Measurements from ENCODE around the gene DLGAP1.

DLGAP1 gene

GRCh38 chr18:3867236-3867635, 587.9 kb downstream of the DLGAP1 start:
- DNase-seq (ENCODE audit: low read depth): no peak

DNA sequence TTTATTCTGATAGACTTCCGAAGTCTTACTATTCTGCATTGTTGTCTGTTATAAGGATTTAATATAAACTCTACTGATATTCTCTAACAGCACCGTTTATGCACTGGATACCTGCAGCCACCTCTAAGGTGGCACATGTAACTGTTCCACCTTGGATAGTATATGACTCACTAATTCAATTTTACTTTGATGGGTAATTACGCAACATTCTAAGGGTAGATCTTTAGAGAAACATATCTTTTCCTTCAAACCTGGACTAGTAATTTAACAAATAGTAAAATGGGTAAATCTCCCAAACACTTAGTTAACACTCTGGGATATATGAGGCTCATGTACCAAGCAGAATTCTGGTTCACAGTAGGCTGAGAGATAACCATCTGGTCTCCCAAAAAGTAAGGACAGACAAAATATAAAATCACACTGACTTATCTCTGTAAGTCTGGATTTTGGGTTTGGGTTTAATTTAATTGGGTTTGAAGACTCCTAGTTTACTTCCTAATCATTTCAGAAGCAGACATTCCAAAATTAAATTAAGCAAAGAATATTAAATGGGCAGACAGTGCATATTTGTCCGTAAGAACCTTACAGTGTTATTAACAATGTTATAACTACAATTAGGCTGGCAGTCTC, 590.3 kb downstream of the DLGAP1 start:
- no peak for DNase-seq (ENCODE audit: low read depth)

- no peak for DNase-seq (ENCODE audit: low read depth)
Observed at GRCh38 chr18:3863593-3863992, 591.5 kb downstream of the DLGAP1 start.

- no peak for DNase-seq (ENCODE audit: low read depth)
Observed at GRCh38 chr18:3863006-3863405, 592.1 kb downstream of the DLGAP1 start.

GRCh38 chr18:3861495-3861894, 593.6 kb downstream of the DLGAP1 start:
- no peak for DNase-seq (ENCODE audit: low read depth)

- no peak for DNase-seq (ENCODE audit: low read depth)
Observed at GRCh38 chr18:3857544-3857943, 597.6 kb downstream of the DLGAP1 start.

GRCh38 chr18:3855966-3856365, 599.1 kb downstream of the DLGAP1 start:
- no peak for DNase-seq (ENCODE audit: low read depth)

DNA sequence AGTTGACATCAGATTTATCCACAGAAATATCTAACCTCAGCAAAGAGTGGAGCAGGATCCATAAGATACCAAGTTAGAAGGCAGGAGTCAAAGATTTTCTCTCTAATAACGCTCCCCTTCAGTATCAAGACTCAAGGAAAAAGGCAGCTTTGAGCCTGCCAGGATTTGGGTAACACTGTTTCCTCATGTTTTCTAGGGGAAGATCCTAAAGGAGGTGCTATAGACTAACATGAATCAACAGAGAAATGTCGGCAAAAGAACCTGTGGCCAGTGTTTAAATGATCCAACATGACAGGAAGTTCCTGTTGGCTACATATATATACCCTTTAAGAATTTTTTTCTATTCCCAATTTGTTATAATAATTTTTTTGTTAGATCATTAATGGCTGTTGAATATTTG, 602.8 kb downstream of the DLGAP1 start:
- no peak for DNase-seq (ENCODE audit: low read depth)

DNA sequence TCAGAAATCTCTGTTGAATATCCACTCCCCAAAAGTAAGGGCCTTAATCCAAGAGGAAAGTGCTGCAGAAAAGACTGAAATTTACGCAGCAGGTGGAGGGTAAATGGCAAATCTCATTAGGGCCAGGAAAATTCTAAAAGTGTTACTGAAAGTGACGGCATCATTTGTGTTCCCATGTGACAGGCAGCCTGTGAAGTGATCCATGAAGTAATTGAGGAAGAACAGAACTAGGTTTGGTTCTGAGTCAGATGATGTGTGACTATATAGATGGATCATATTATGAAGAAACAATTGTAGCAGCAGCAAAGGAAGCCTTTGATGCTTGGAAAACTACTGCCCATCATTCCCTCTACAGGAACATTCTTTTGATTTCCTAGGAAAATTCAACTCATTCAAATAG, 603.9 kb downstream of the DLGAP1 start:
- DNase-seq (ENCODE audit: low read depth): no peak

GRCh38 chr18:3848316-3848715, 606.8 kb downstream of the DLGAP1 start:
- no peak for DNase-seq (ENCODE audit: low read depth)

GRCh38 chr18:3845161-3845560, 609.9 kb downstream of the DLGAP1 start:
- no peak for DNase-seq (ENCODE audit: low read depth)

GRCh38 chr18:3842844-3843243, 612.3 kb downstream of the DLGAP1 start:
- no peak for DNase-seq (ENCODE audit: low read depth)

- DNase-seq (ENCODE audit: low read depth): no peak
Observed at GRCh38 chr18:3840766-3841165, 614.3 kb downstream of the DLGAP1 start.

DNA sequence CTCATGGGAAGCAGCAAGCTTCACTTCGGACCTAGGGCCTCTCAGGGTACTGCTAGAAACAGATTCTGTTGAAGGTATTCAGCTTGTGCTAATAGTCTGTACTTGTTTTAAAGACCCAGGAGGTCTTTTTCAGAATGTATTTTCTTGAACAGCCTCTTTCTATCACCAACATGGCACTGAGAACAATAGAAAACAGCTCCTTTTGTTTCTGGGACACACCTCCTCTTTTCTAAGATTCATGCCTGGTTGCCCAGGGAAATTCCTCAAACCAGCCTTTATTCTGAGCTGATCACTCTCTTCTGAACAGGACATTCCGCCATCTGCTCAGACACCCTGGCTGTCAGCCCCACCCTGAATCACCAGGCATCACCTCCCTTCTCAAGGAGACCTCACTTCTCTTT, 615.5 kb downstream of the DLGAP1 start:
- DNase-seq (ENCODE audit: low read depth): no peak

GRCh38 chr18:3836483-3837335, 618.4 kb downstream of the DLGAP1 start:
- DNase-seq (ENCODE audit: low read depth): no peak

- DNase-seq (ENCODE audit: low read depth): no peak
Observed at GRCh38 chr18:3832025-3832638, 623.0 kb downstream of the DLGAP1 start.

- DNase-seq (ENCODE audit: low read depth): no peak
Observed at GRCh38 chr18:3830604-3831003, 624.5 kb downstream of the DLGAP1 start.

GRCh38 chr18:3827236-3827845, 627.8 kb downstream of the DLGAP1 start:
- DNase-seq (ENCODE audit: low read depth): no peak

DNA sequence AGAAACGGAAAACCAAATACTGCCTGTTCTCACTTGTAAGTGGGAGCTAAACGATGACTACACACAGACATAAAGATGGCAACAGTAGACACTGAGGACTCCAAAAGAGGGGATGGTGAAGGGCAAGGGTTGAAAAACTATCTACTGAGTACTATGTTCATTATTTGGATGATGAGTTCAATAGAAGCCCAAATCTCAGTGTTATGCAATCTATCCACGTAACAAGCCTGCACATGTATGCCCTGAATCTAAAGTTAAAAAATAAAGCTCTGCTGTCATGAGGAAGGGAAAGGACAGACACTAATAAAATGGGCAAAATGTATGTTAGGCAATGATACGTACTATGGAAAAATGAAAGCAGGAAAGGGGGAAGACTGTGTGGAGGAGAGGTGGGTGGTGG, 629.1 kb downstream of the DLGAP1 start:
- no peak for DNase-seq (ENCODE audit: low read depth)

- no peak for DNase-seq (ENCODE audit: low read depth)
Observed at GRCh38 chr18:3824101-3824500, 631.0 kb downstream of the DLGAP1 start.

DNA sequence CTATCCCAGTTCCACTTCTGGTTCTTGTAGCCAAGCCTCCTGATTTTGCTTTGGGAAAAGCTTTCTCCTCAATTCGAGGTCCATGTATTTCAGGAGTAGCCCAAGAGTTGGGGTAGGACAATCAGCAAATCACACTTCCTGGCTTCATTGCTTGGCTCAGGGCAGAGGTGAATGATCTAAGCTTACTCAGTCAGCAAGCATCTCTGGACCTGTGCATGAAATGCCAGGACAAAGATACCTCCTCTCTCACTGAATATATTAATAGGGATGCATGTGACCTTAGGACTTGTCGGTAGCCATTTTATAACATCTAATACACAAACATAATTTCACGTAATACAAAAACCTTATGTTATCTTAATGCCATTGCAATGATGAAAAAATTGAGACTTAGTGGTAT, 632.0 kb downstream of the DLGAP1 start:
- no peak for DNase-seq (ENCODE audit: low read depth)

DNA sequence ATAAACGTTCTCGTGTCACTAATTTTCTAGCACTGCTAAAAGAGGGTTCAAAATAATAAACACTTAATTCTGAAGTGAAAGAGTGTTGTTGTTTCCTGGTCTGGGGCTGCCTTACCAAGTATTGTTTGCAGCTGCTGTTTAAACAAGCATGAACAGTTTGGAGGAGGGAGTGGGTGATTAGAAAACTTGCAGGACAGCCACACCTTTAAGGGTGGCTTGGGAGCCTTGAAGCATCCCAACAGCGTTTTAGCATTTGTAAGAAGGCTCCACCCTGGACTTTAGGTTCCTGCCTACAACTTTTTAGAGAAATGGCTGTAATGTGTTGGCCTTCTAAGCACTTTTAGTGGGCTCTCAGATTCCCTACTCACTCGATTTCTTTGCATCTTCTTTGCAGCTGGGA, 633.6 kb downstream of the DLGAP1 start:
- no peak for DNase-seq (ENCODE audit: low read depth)

DNA sequence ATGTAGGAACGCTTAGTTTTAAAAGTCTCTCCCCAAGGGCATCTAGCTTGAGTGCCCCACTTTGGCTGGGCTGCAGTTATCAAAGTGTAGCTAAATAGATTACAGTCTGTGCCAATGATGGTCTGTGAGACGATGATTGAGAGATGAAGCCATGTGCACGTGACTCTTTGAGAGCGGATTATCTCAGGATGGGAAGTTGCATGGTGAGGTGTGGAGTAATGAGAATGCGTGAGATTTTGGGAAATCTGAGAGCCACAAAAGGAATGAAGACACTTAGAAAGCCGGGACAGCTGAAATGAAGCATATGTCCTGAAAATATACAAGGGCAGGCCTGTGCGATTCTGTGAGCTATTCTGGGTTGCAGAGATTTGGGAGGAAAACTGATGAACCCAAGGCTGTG, 635.1 kb downstream of the DLGAP1 start:
- DNase-seq (ENCODE audit: low read depth): no peak
